ENCODE measurements around the gene MYADM. TPM values are rescaled to one million over a fixed set of nuclear protein-coding genes. Genes with fewer than 3 reads are reported as not detected.

The MYADM gene
- polyA plus RNA-seq, 1 experiment: 39.3 TPM

- Histone ChIP-seq H3K9me3 (ENCODE audit: control insufficient read depth, insufficient read depth, low read length) (no peaks in the 10 kb centered on the region; the same call in 1 of the 2 replicates), H3K27ac (ENCODE audit: low read depth, low read length) (no peak overlapping the region), H3K27me3 (ENCODE audit: control insufficient read depth, insufficient read depth, low read length) (peaks cover 6% of the 10 kb centered on the region), H3K4me3 (ENCODE audit: low read depth, low read length) (no peak overlapping the region)
- TF ChIP-seq CTCF (IDR thresholded peaks at IDR 0.05; ENCODE audit: low read depth, low read length): no peak
- CTCF ChIA-PET: interaction anchor here (0.6 to 1.4 kb wide), 4 partner anchors 8 to 128 kb away, joined by 3 to 4 read pairs (median 3); no protein-coding TSS in a partner anchor
- POLR2A ChIA-PET: no interaction called here
- no peak for DNase-seq (ENCODE audit: low read depth, low spot score)
Observed at GRCh38 chr19:53903055-53903680, 35.5 kb downstream of the MYADM start.

GRCh38 chr19:53904909-53905308, 37.2 kb downstream of the MYADM start:
- no peak for TF ChIP-seq CTCF (IDR thresholded peaks at IDR 0.05; ENCODE audit: low read depth, low read length)
- Histone ChIP-seq H3K9me3 (ENCODE audit: control insufficient read depth, insufficient read depth, low read length) (no peaks in the 10 kb centered on the region; the same call in 1 of the 2 replicates), H3K27me3 (ENCODE audit: control insufficient read depth, insufficient read depth, low read length) (peaks cover 10% of the 10 kb centered on the region), H3K27ac (ENCODE audit: low read depth, low read length) (no peak overlapping the region), H3K4me3 (ENCODE audit: low read depth, low read length) (no peak overlapping the region)
- CTCF ChIA-PET: no interaction called here
- POLR2A ChIA-PET: no interaction called here
- no peak for DNase-seq (ENCODE audit: low read depth, low spot score)

- no peak overlapping the region for H3K4me3 ChIP-seq (ENCODE audit: low read depth, low read length)
- ChIA-PET CTCF (interaction anchor here (0.6 to 3.2 kb wide), 3 partner anchors 17 to 118 kb away, joined by 3 to 33 read pairs (median 4); no protein-coding TSS in a partner anchor), POLR2A (no interaction called here)
- H3K9me3 ChIP-seq (ENCODE audit: control insufficient read depth, insufficient read depth, low read length): no peaks in the 10 kb centered on the region; the same call in 1 of the 2 replicates
- DNase-seq (ENCODE audit: low read depth, low spot score): no peak
- H3K27me3 ChIP-seq (ENCODE audit: control insufficient read depth, insufficient read depth, low read length): peaks cover 10% of the 10 kb centered on the region
- H3K27ac ChIP-seq (ENCODE audit: low read depth, low read length): no peak overlapping the region
- TF ChIP-seq CTCF (IDR thresholded peaks at IDR 0.05; ENCODE audit: low read depth, low read length): no peak
Observed at GRCh38 chr19:53905787-53906186, 38.1 kb downstream of the MYADM start.

GRCh38 chr19:53906211-53907192, 38.8 kb downstream of the MYADM start:
- ChIA-PET POLR2A (no interaction called here), CTCF (interaction anchor here (0.6 to 3.2 kb wide), 11 partner anchors 11 to 1712 kb away, joined by 3 to 33 read pairs (median 5); no protein-coding TSS in a partner anchor)
- Histone ChIP-seq H3K9me3 (ENCODE audit: control insufficient read depth, insufficient read depth, low read length) (no peaks in the 10 kb centered on the region; the same call in 1 of the 2 replicates), H3K27ac (ENCODE audit: low read depth, low read length) (no peak overlapping the region), H3K27me3 (ENCODE audit: control insufficient read depth, insufficient read depth, low read length) (peaks cover 10% of the 10 kb centered on the region), H3K4me3 (ENCODE audit: low read depth, low read length) (no peak overlapping the region)
- no peak for DNase-seq (ENCODE audit: low read depth, low spot score)
- TF ChIP-seq CTCF (IDR thresholded peaks at IDR 0.05; ENCODE audit: low read depth, low read length): peak; percentile 84
